SKM-1 (cell line): ENCODE measurements around the gene SAV1.

Experiments used
- DNase-seq: peaks from one replicate; lab custom pipeline; 2025; ENCODE audit not compliant: unreplicated experiment; lab: John Stamatoyannopoulos, UW

The SAV1 gene

GRCh38 chr14:50610465-50610864 is 57.6 kb downstream of the SAV1 start:
- DNase-seq: no peak

- DNase-seq: no peak
Measured at GRCh38 chr14:50608302-50608851, 59.7 kb downstream of the SAV1 start.

GRCh38 chr14:50607761-50608160 is 60.3 kb downstream of the SAV1 start:
- DNase-seq: no peak

GRCh38 chr14:50607181-50607580 is 60.9 kb downstream of the SAV1 start:
- DNase-seq: no peak

GRCh38 chr14:50606468-50606867 is 61.6 kb downstream of the SAV1 start:
- DNase-seq: no peak

- no peak for DNase-seq
Measured at GRCh38 chr14:50605766-50606165, 62.3 kb downstream of the SAV1 start.

GRCh38 chr14:50603565-50603964 is 64.5 kb downstream of the SAV1 start:
- no peak for DNase-seq

GRCh38 chr14:50602035-50602434 is 66.1 kb downstream of the SAV1 start:
- no peak for DNase-seq

GRCh38 chr14:50601394-50601793 is 66.7 kb downstream of the SAV1 start:
- DNase-seq: no peak

- DNase-seq: no peak
Measured at GRCh38 chr14:50600849-50601248, 67.3 kb downstream of the SAV1 start.

GRCh38 chr14:50599700-50600444 is 68.2 kb downstream of the SAV1 start:
- no peak for DNase-seq

GRCh38 chr14:50598765-50599164 is 69.3 kb downstream of the SAV1 start:
- no peak for DNase-seq

- no peak for DNase-seq
Measured at GRCh38 chr14:50594577-50595316, 73.4 kb downstream of the SAV1 start.

- DNase-seq: no peak
Measured at GRCh38 chr14:50590464-50590863, 77.6 kb downstream of the SAV1 start.
